ENCODE results near the gene MTHFSD.
A peak's percentile ranks its signal among the peaks of the same experiment; 100 is the strongest.

The MTHFSD gene

DNA sequence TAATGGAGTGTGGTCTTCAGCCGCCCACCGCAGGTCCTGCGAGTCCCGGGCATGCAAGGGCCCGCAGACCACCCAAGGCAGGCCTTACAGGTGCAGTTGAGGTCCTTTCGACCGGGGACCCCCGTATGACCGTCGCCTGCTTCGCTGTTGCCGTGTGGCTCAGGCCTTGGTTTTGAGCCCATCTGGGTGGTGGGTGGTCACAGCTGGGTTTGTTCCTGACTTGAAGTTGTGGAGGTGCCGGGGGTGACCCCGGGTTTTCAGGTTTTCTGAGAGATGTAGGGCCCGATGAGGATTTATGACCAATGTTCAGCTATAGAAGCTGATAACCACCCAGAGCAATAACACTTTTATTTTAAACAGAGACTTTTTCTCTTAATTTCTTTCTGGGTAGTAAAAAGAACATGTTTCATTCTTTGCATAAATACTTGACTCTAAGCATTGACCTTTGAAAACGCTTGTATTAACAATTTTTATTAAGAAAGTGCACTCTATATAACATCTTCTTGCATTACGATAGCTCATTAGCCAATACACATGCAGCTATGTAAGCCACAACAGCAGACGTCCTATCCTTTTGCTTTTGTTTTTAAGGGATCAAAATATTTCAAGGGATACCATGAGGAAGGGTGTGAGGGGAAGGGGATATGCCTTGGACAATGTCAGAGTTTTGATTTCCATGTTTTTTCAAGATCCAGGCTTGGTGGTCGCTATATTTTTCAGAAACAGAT is 25.2 kb upstream of the MTHFSD start:
- WGBS, 2 experiments (ENCODE audit: insufficient coverage in 2 of 2): 81 to 82% methylated on average over 12 to 14 of the region's 19 CpGs
- Histone ChIP-seq H3K36me3 (ENCODE audit: control insufficient read depth, insufficient read depth, low read length) (no peaks in the 10 kb centered on the region), H3K4me3 (ENCODE audit: extremely low read depth, insufficient read depth, low read length, poor library complexity, severe bottlenecking) (no peak overlapping the region), H3K4me1 (ENCODE audit: control insufficient read depth, insufficient read depth, low read length, poor library complexity, severe bottlenecking) (peaks cover 45% of the 10 kb centered on the region), H3K27ac (ENCODE audit: low read depth, low read length, severe bottlenecking) (no peak overlapping the region), H3K9me3 (ENCODE audit: control insufficient read depth, low read length) (no peaks in the 10 kb centered on the region)

DNA sequence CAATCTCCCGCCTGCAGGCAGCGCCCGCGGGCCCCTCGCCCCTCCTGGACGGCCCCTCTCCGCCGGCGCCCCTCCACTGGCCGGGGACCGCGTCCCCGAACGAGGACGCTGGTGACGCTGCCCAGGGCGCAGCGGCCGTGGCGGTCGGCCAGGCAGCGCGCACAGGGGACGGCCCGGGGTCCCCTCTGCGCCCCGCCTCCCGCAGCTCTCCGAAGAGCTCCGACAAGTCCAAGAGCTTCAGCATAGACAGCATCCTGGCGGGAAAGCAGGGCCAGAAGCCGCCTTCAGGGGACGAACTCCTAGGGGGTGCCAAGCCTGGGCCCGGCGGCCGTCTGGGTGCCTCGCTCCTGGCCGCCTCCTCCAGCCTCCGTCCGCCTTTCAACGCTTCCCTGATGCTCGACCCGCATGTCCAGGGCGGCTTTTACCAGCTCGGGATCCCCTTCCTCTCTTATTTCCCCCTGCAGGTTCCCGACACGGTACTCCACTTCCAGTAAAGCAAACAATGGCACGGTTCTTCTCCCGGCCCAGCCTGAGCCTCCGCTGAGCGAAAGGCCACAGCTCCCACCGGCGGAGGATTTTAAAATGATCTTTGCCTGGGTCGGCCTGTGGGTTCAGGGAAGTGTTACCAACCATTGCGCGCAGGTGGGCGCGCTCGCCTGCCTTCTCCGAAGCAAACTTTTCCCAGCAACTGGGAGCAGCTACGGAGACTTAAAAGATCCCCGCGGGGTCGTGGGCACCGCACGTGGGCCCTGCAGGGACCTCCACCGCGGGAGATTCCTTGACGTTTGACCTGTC is 24.4 kb upstream of the MTHFSD start:
- H3K4me3 ChIP-seq (ENCODE audit: extremely low read depth, insufficient read depth, low read length, poor library complexity, severe bottlenecking): peak overlapping the region; percentile 58
- no peak overlapping the region for H3K27ac ChIP-seq (ENCODE audit: low read depth, low read length, severe bottlenecking)

DNA sequence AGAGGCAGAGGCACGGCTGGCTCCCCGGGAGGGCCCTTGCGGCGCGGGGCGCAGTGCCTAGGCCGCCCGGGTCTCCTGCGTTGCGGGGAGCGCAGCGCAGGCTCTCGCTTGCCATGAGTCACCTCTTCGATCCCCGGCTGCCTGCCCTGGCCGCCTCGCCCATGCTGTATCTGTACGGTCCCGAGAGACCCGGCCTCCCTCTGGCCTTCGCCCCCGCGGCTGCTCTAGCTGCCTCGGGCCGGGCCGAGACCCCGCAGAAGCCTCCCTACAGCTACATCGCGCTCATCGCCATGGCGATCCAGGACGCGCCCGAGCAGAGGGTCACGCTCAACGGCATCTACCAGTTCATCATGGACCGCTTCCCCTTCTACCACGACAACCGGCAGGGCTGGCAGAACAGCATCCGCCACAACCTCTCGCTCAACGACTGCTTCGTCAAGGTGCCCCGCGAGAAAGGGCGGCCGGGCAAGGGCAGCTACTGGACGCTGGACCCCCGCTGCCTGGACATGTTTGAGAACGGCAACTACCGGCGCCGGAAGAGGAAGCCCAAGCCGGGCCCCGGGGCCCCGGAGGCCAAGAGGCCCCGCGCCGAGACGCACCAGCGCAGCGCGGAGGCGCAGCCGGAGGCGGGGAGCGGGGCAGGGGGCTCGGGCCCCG is 23.7 kb upstream of the MTHFSD start:
- no peak overlapping the region for H3K27ac ChIP-seq (ENCODE audit: low read depth, low read length, severe bottlenecking)
- 1 to 2% methylated on average over 63 to 64 of the region's 69 CpGs for WGBS, 2 experiments (ENCODE audit: insufficient coverage in 2 of 2)
- H3K4me1 ChIP-seq (ENCODE audit: control insufficient read depth, insufficient read depth, low read length, poor library complexity, severe bottlenecking): peaks cover 46% of the 10 kb centered on the region
- no peaks in the 10 kb centered on the region for H3K36me3 ChIP-seq (ENCODE audit: control insufficient read depth, insufficient read depth, low read length)
- peak overlapping the region; percentile 58 for H3K4me3 ChIP-seq (ENCODE audit: extremely low read depth, insufficient read depth, low read length, poor library complexity, severe bottlenecking)
- H3K9me3 ChIP-seq (ENCODE audit: control insufficient read depth, low read length): no peaks in the 10 kb centered on the region

More for the DNA sequence above, 24.4 kb upstream of the MTHFSD start:
- WGBS, 2 experiments (ENCODE audit: insufficient coverage in 2 of 2): 11 to 13% methylated on average over 58 to 59 of the region's 69 CpGs
- H3K36me3 ChIP-seq (ENCODE audit: control insufficient read depth, insufficient read depth, low read length): no peaks in the 10 kb centered on the region
- H3K4me1 ChIP-seq (ENCODE audit: control insufficient read depth, insufficient read depth, low read length, poor library complexity, severe bottlenecking): peaks cover 46% of the 10 kb centered on the region
- no peaks in the 10 kb centered on the region for H3K9me3 ChIP-seq (ENCODE audit: control insufficient read depth, low read length)

DNA sequence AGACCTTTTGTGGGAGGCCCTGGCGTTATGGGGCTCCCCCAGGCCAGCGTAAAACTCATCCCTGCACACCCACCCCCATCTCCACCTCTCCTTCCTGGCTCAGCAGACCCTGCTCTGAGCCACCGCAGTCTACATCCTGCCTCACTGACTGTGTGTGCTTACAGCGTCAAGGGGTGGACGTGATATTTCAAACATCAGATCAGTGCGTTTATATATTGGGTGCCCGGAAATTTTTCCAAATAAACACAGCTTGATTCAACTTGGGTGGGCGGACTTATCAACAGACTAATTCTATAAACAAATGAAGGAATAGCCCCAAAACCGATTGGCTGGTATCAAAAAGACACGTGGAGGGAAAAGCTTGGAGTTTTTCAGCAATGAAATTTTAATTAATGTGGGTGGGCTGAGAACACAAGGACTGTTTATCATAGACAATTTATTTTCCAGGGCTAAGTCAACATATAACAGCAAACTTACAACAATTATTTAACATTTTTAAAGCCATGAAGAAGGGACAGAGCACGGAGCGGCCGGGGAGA is 23.1 kb upstream of the MTHFSD start, which contains the start of gene FOXL1:
TSS of gene FOXL1 (plus strand) at position 489 of the 539 bp plus-strand sequence. CDS start 175 bp downstream, outside the sequence.
- Histone ChIP-seq H3K4me1 (ENCODE audit: control insufficient read depth, insufficient read depth, low read length, poor library complexity, severe bottlenecking) (peaks cover 52% of the 10 kb centered on the region), H3K9me3 (ENCODE audit: control insufficient read depth, low read length) (no peaks in the 10 kb centered on the region), H3K4me3 (ENCODE audit: extremely low read depth, insufficient read depth, low read length, poor library complexity, severe bottlenecking) (peak within 1 kb of the TSS; percentile 58), H3K36me3 (ENCODE audit: control insufficient read depth, insufficient read depth, low read length) (no peaks in the 10 kb centered on the region), H3K27ac (ENCODE audit: low read depth, low read length, severe bottlenecking) (peak within 1 kb of the TSS; percentile 41)
- 10 to 12% methylated on average over 5 to 7 of the region's 13 CpGs for WGBS, 2 experiments (ENCODE audit: insufficient coverage in 2 of 2)

DNA sequence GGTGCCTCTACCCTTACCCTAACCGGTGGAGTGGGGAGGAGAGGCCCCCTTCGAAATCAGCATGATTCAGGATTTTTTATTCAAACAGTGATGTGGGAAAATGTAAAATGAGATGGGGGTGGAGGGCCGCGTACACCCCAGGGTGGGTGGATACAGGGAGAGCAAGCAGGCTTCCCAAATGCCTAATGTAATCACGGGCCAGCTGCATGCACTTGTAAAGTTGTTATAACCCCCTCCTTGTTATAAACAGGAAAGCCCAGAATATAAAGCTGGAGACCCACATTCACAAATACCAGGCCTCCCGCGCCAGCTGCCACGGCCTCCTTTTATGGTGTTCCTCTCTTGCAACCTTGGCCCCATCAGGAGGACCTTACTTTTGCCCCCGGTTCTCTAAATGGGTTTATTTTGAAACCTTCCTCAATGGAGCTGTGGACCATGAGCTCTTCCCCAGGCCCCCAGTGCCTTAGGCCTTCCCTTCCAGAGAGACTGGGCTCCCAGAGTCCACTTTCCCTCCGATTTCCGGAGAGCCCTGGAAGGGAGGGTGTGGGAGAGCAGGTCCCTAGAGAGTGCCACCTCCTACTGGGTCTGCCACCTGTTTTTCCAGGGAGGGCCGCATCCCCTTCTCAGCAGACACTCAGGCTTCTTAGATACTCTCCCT is 22.4 kb upstream of the MTHFSD start:
- no peaks in the 10 kb centered on the region for H3K9me3 ChIP-seq (ENCODE audit: control insufficient read depth, low read length)
- 21 to 34% methylated on average over 7 of the region's 12 CpGs for WGBS, 2 experiments (ENCODE audit: insufficient coverage in 2 of 2)
- peaks cover 3% of the 10 kb centered on the region for H3K36me3 ChIP-seq (ENCODE audit: control insufficient read depth, insufficient read depth, low read length)
- H3K27ac ChIP-seq (ENCODE audit: low read depth, low read length, severe bottlenecking): peak overlapping the region; percentile 41
- peak overlapping the region; percentile 58 for H3K4me3 ChIP-seq (ENCODE audit: extremely low read depth, insufficient read depth, low read length, poor library complexity, severe bottlenecking)
- H3K4me1 ChIP-seq (ENCODE audit: control insufficient read depth, insufficient read depth, low read length, poor library complexity, severe bottlenecking): peaks cover 59% of the 10 kb centered on the region

DNA sequence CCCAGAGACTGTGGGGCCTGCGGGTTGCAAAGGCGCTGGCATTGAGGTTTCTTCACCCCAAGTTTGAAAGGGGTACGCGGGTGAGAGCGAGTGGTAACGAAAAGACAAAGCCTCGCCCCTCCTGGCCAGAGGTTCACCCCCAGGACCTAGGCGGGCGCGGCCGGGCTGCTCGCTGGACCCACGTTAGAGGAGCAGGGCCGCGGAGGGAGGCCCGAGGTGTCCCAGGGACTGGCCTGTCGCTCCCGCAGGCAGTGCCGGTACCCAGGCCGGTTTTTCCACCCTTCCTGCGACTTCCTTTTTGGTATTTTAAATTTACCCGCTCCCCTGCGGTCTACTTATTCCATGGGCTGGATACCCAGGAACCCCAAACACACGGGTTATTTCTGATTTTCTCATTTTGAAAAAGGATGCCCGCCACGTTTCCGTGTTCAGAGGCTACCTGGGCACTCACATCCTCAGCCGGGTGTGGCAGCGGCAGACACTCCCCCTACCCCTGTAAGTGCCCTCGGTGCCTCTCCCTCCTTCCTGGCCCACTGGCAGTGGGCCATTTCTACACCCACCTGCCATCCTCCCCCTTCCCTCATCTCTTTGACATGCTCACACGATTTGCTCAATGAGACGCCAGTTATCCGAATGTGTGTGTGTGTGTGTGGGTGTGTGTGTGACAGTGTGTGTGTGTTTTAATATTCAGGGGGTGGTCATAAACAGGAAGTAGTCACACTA is 21.7 kb upstream of the MTHFSD start:
- Histone ChIP-seq H3K27ac (ENCODE audit: low read depth, low read length, severe bottlenecking) (no peak overlapping the region), H3K9me3 (ENCODE audit: control insufficient read depth, low read length) (no peaks in the 10 kb centered on the region), H3K36me3 (ENCODE audit: control insufficient read depth, insufficient read depth, low read length) (peaks cover 9% of the 10 kb centered on the region), H3K4me3 (ENCODE audit: extremely low read depth, insufficient read depth, low read length, poor library complexity, severe bottlenecking) (peak overlapping the region; percentile 58), H3K4me1 (ENCODE audit: control insufficient read depth, insufficient read depth, low read length, poor library complexity, severe bottlenecking) (peaks cover 59% of the 10 kb centered on the region)
- WGBS, 2 experiments (ENCODE audit: insufficient coverage in 2 of 2): 3 to 4% methylated on average over 27 to 28 of the region's 33 CpGs

DNA sequence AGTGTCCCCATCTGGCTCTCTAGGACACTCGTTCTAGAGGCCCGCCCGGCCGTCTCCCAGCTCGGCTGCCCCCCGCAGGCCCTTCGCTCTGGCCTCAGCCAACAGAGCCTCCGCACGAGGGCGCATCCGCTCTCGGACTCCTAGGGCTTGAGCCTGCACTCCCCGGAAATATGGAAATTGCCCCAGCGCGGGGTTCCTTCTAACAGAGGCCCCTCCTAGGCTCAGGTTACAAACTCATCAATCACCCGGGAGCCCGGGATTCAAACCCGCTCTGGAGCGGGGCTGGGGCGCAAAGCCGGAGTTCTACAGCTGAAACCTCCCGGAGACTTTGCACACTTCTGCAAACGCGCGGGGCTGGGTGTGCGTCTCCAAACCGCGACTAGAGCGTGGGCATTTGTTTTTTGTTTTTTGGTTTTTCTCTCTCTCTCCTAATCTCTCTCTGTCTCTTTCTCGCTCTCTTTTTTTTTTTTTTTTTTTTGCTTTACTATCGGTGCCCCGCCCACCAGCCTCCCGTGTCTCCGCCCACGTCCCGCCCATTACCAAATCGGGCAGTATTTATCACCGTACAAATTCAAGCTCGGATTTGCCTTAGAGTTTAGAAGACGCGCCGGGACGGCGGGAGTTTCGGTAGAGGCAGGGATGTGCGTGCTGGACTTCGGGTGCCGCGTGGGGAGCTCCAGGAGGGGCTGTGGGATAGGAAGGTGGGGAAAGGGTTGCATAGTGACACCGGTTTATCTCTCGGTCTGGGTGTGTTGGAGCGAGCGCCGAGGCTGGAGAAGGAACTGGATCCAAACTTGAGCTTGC is 20.9 kb upstream of the MTHFSD start:
- Histone ChIP-seq H3K4me3 (ENCODE audit: extremely low read depth, insufficient read depth, low read length, poor library complexity, severe bottlenecking) (peak overlapping the region; percentile 58), H3K36me3 (ENCODE audit: control insufficient read depth, insufficient read depth, low read length) (peaks cover 17% of the 10 kb centered on the region), H3K27ac (ENCODE audit: low read depth, low read length, severe bottlenecking) (peak overlapping the region; percentile 33), H3K4me1 (ENCODE audit: control insufficient read depth, insufficient read depth, low read length, poor library complexity, severe bottlenecking) (peaks cover 61% of the 10 kb centered on the region), H3K9me3 (ENCODE audit: control insufficient read depth, low read length) (no peaks in the 10 kb centered on the region)
- 1% methylated on average over 37 to 38 of the region's 54 CpGs for WGBS, 2 experiments (ENCODE audit: insufficient coverage in 2 of 2)

DNA sequence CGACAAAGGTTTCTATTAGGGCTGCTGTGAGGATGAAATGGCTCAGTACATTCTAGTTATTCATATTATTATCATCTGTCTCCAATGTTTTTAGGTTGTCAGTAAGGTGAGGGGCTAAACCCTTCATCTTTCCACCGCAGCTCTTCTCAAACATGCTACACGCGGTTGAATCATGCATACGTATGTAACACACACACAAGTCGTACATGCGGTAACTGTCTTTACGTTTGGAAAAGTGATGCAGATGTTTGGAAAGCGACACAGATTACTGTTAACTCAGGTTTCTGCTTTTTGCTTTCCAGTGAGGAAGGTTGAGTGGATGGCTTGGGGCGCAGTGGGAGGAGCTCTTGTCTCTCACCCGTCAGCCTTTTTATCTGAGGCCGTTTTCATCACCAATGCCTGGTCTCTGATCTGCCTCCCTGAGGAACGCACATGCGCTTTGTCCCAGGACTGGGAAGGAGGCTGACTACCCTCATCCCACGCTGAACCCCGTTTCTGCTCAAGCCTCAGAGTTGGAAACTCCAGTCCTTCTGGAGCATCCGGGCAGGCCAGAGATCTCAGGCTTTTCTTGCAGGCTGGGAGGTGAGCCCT is 20.2 kb upstream of the MTHFSD start:
- H3K4me1 ChIP-seq (ENCODE audit: control insufficient read depth, insufficient read depth, low read length, poor library complexity, severe bottlenecking): peaks cover 59% of the 10 kb centered on the region
- no peak overlapping the region for H3K4me3 ChIP-seq (ENCODE audit: extremely low read depth, insufficient read depth, low read length, poor library complexity, severe bottlenecking)
- 59 to 69% methylated on average over 10 to 15 of the region's 17 CpGs for WGBS, 2 experiments (ENCODE audit: insufficient coverage in 2 of 2)
- peaks cover 23% of the 10 kb centered on the region for H3K36me3 ChIP-seq (ENCODE audit: control insufficient read depth, insufficient read depth, low read length)
- no peaks in the 10 kb centered on the region for H3K9me3 ChIP-seq (ENCODE audit: control insufficient read depth, low read length)
- H3K27ac ChIP-seq (ENCODE audit: low read depth, low read length, severe bottlenecking): peak overlapping the region; percentile 29

DNA sequence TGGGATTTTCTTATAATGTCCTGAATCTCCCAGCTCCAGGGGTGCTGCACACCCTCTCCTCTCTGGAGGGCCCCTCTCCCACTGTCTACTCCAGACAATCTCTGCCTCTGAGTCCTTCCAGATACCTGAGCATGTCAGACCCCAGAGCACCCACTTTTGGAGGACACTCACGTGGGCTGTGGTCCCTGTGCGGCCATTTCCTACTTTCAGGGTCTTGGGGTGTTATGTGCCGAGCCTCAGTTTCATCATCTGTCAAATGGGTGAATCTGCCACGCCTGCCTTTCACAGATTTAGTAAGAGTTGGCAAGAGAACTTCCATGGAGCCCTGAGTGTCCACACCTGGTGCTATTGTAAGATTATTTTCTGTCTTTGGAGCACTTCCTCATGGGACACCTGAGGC is 19.6 kb upstream of the MTHFSD start:
- 90 to 93% methylated on average over 3 to 4 of the region's 4 CpGs for WGBS, 2 experiments (ENCODE audit: insufficient coverage in 2 of 2)
- H3K4me1 ChIP-seq (ENCODE audit: control insufficient read depth, insufficient read depth, low read length, poor library complexity, severe bottlenecking): peaks cover 54% of the 10 kb centered on the region
- no peak overlapping the region for H3K27ac ChIP-seq (ENCODE audit: low read depth, low read length, severe bottlenecking)
- no peak overlapping the region for H3K4me3 ChIP-seq (ENCODE audit: extremely low read depth, insufficient read depth, low read length, poor library complexity, severe bottlenecking)
- no peaks in the 10 kb centered on the region for H3K9me3 ChIP-seq (ENCODE audit: control insufficient read depth, low read length)
- peaks cover 23% of the 10 kb centered on the region for H3K36me3 ChIP-seq (ENCODE audit: control insufficient read depth, insufficient read depth, low read length)
